ENCODE measurements around the gene SLC6A16.
"Not testable (repeated sequence)": the region's sequence is repeated elsewhere in the genome, so short reads cannot be mapped to it uniquely, and the experiment has no call there.

Gene SLC6A16

GRCh38 chr19:49282184-49282583 lies 42.8 kb downstream of the SLC6A16 start:
- FAIRE-seq (no peak), DNase-seq (ENCODE audit: low spot score) (no peak)

DNA sequence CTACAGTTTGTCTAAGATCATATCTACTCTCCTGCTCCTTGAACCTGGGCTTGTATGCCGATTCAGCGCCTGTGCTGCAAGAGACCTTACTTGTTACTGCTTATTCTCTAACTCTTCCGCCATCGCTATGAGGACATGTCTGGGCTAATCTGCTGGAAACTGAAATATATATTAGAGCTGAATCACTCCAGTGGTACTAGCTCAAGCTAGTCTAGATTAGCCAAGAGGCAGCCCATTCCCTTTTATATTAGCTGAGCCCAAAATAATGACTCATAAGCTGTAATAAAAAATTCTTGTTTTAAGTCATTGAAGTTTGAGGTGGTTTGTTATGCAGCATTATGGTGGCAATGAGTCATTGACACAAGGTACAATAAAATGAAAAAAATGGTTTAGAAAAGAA lies 52.8 kb downstream of the SLC6A16 start:
- FAIRE-seq (no peak), DNase-seq (ENCODE audit: low spot score) (peak; percentile 62)

DNA sequence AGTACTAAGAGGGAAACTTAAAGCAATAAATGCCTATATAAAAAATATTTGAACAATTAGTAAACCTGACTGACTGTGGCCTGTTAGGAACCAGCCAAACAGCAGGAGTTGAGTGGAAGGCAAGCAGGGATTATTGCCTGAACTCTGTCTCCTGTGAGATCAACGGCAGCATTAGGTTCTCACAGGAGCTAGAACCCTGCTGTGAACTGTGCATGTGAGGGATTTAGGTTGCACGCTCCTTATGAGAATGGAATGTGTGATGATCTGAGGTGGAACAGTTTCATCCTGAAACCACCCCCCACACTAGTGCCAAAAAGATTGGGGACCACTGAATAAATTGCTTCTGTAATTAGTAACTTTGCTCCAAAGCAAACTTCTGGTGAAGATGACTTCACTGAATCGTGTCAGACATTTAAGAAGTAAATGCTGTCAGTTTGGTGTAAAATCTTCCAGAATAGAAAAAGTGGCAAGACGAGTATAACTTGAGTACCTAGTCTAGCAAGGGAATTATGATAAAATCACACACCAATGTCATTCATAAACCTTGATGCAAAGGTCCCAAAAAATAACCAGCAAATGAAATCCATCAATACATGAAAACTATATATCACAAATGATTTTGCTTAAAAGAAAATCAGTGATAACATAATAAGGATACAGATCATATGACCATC lies 53.8 kb downstream of the SLC6A16 start:
- DNase-seq (ENCODE audit: low spot score) (no peak), FAIRE-seq (no peak)

- DNase-seq (ENCODE audit: low spot score); FAIRE-seq: not testable (repeated sequence)
Observed at GRCh38 chr19:49266409-49266808, 58.6 kb downstream of the SLC6A16 start.

- FAIRE-seq (no peak), DNase-seq (ENCODE audit: low spot score) (no peak)
Observed at GRCh38 chr19:49264258-49264657, 60.7 kb downstream of the SLC6A16 start.

DNA sequence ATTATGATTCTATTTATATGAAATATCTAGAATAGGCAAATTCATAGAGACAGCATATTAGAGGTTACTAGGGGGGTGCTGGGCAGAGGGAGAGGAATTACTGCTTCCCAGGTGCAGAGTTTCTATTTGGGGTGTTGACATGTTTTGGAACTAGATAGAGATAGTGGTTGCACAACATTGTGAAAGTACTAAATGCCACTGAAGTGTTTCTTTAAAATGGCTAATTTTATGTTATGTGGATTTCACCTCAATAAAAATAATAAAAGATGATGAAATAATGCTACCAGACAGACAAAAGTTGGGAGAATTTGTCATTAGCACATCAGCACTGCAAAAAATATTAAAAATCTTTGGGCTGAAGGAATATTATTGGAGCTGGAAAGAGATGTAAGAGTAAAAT lies 63.4 kb downstream of the SLC6A16 start:
- no peak for FAIRE-seq
- DNase-seq (ENCODE audit: low spot score), result no peak

GRCh38 chr19:49256691-49257090 lies 68.3 kb downstream of the SLC6A16 start:
- DNase-seq (ENCODE audit: low spot score) (no peak), FAIRE-seq (no peak)

- DNase-seq (ENCODE audit: low spot score) (no peak), FAIRE-seq (no peak)
Observed at GRCh38 chr19:49255674-49256073, 69.3 kb downstream of the SLC6A16 start.

- DNase-seq (ENCODE audit: low spot score) (no peak), FAIRE-seq (no peak)
Observed at GRCh38 chr19:49249933-49250332, 75.1 kb downstream of the SLC6A16 start.

GRCh38 chr19:49247676-49248075 lies 77.3 kb downstream of the SLC6A16 start:
- DNase-seq (ENCODE audit: low spot score), result no peak
- no peak for FAIRE-seq

DNA sequence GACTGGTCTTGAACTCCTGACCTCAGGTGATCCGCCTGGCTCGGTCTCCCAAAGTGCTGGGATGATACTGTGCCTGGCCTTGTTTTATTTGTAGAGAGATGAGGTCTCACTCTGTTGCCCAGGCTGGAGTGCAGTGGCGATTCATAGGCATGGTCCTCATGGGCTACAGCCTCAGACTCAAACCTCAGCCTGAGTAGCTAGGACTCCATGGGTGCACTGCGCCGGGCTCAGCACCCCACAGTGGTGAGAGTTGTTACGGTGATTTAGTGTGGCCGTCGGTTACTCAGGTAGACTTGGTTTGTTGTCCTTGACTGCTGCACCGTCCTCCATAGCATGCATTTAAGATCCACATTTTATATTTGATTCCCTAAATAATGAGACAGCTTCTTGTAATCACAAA lies 80.7 kb downstream of the SLC6A16 start:
- FAIRE-seq (no peak), DNase-seq (ENCODE audit: low spot score) (no peak)

- DNase-seq (ENCODE audit: low spot score) (no peak), FAIRE-seq (no peak)
Observed at GRCh38 chr19:49243726-49244125, 81.3 kb downstream of the SLC6A16 start.

DNA sequence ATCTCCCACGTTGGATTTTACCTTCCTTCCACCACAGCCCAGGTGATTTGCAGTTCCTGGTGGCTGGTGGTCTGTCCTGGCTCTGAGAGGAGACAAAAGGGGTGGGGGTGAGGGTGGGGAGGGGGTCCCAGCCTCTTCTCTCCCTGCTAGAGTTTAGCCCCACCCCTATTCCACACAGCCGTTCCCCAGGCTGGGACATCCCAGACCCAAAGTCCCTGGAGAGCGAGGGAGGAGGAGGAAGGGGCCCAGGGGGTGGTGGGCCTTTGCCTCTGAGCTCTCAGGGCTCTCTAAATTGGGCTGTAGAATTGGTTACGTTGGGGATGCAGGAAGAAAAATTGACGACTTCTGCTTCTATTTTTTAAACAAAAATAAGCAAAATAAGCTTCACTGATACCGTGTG lies 81.9 kb downstream of the SLC6A16 start:
- no peak for FAIRE-seq
- no peak for DNase-seq (ENCODE audit: low spot score)

DNA sequence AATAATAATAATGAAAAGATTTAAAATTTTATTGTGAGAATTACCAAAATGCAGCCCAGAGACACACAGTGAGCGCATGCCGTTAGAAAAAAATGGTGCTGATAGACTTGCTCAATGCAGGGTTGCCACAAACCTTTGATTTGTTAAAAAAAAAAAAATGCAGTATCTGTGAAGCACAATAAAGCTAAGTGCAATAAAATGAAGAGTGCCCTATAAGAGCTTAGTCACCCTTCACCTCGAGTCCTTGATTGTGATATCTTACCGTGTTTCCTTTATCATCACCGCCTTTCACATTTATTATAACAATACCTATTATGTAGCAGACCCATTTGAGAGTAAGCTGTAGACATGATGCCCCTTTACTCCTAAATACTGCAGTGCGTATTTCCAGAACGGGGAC lies 83.2 kb downstream of the SLC6A16 start:
- DNase-seq (ENCODE audit: low spot score) (no peak), FAIRE-seq (no peak)
